Nephron (organoid): ENCODE measurements around the gene OR6T1.

Source experiments
- H3K27ac Mint-ChIP-seq, 3 experiments: 2 replicates each; pipeline ENCODE4 v1.8.0; 2020; ENCODE audit warnings: mixed read lengths in 3 of 3, mild to moderate bottlenecking in 2 of 3, moderate library complexity in 1 of 3
- H3K27me3 Mint-ChIP-seq: 2 replicates; pipeline ENCODE4 v1.8.0; 2021; ENCODE audit warnings: low read depth, mild to moderate bottlenecking, moderate library complexity, mixed read lengths
- H3K36me3 Mint-ChIP-seq: 2 replicates; pipeline ENCODE4 v1.8.0; 2020; ENCODE audit warnings: low read depth, mixed read lengths
- H3K4me1 Mint-ChIP-seq: 2 replicates; pipeline ENCODE4 v1.8.0; 2020; ENCODE audit warnings: mixed read lengths
- H3K4me3 Mint-ChIP-seq, 3 experiments: 2 replicates each; pipeline ENCODE4 v1.8.0; 2020; ENCODE audit warnings: mild to moderate bottlenecking in 3 of 3, mixed read lengths in 3 of 3, moderate library complexity in 2 of 3
- H3K9me3 Mint-ChIP-seq: 2 replicates; pipeline ENCODE4 v1.8.0; 2020; ENCODE audit warnings: mixed read lengths
- TF ChIP-seq, protein P1 (sequence below), 3 experiments: fragments of 200-600 bp; sonication (generic); IDR thresholded peaks; one replicate each; pipeline ENCODE4 v1.5.0; 2021; ENCODE audit warnings: antibody characterized with exemption in 3 of 3; ENCODE audit not compliant: unreplicated experiment in 3 of 3

Gene OR6T1

DNA sequence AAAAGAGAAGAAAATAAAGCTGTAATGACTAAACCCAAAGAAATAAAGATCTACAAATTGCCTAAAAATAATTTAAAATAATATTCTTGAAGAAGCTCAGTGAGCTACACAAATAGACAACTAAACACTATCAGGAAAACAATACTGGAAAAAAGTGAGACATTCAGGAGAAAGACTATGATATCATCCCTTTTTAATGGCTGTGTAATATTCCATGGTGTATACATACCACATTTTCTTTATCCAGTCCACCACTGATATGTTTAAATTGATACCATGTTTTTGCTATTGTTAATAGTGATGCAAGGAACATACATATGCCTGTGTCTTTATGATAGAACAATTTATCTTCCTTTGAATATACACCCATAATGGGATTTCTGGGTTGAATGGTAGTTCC, 13.1 kb upstream of the OR6T1 start:
- Mint-ChIP-seq H3K36me3 (no peaks in the 10 kb centered on the region), H3K27me3 (no peaks in the 10 kb centered on the region), H3K4me3 (no peak overlapping the region), H3K4me1 (no peaks in the 10 kb centered on the region), H3K9me3 (peaks cover 24% of the 10 kb centered on the region), H3K27ac (no peak overlapping the region)
- TF ChIP-seq, protein P1, sequence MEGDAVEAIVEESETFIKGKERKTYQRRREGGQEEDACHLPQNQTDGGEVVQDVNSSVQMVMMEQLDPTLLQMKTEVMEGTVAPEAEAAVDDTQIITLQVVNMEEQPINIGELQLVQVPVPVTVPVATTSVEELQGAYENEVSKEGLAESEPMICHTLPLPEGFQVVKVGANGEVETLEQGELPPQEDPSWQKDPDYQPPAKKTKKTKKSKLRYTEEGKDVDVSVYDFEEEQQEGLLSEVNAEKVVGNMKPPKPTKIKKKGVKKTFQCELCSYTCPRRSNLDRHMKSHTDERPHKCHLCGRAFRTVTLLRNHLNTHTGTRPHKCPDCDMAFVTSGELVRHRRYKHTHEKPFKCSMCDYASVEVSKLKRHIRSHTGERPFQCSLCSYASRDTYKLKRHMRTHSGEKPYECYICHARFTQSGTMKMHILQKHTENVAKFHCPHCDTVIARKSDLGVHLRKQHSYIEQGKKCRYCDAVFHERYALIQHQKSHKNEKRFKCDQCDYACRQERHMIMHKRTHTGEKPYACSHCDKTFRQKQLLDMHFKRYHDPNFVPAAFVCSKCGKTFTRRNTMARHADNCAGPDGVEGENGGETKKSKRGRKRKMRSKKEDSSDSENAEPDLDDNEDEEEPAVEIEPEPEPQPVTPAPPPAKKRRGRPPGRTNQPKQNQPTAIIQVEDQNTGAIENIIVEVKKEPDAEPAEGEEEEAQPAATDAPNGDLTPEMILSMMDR (IDR thresholded peaks at IDR 0.05; ENCODE audit: unreplicated experiment in 3 of 3) = no peak

DNA sequence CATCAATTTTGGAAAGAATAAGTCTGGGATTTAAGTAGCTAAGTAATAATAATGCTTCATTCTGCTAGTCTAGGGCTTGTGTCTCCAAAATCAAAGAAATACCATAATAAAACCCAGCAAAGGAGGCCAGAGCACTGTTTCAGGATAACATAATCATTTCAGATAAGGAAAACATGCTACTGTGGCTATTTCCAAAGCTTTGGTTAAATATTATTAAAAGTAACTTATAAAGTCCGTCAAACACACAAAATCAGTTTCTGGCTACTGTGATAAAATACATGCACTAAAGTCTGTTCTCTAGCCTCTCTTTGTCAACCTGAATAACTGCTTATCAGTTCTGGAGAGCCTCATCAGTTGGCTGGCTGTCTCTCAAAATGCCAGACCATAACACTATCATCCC, 1.5 kb upstream of the OR6T1 start:
- Mint-ChIP-seq H3K4me3 (no peak overlapping the region), H3K27ac (no peak overlapping the region), H3K27me3 (peaks cover 7% of the 10 kb centered on the region), H3K9me3 (no peaks in the 10 kb centered on the region), H3K36me3 (no peaks in the 10 kb centered on the region), H3K4me1 (no peaks in the 10 kb centered on the region)
- TF ChIP-seq, protein P1 (IDR thresholded peaks at IDR 0.05; ENCODE audit: unreplicated experiment in 3 of 3) = no peak

DNA sequence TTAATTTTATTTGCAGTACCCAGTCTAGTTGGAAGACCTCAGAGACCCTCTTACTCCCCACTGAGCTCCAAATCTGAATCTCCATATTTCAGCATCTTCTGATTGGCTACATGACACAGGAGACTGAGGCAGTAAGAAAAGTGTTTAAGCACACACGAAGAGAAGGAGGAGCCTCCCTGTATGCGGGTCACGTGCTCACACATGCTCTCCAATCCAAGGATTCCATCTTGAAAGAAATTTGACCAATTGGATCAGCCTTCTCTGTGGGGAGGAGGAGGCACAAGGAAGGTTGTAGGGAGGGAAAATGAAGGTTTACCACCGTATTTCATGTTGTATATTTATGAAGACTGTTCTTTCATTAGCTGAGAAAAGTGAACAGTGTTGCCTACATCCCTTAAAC, 1.2 kb downstream of the OR6T1 start:
- Mint-ChIP-seq H3K36me3 (no peaks in the 10 kb centered on the region), H3K9me3 (no peaks in the 10 kb centered on the region), H3K4me3 (no peak overlapping the region), H3K4me1 (no peaks in the 10 kb centered on the region), H3K27ac (no peak overlapping the region), H3K27me3 (peaks cover 7% of the 10 kb centered on the region)
- TF ChIP-seq, protein P1 (IDR thresholded peaks at IDR 0.05; ENCODE audit: unreplicated experiment in 3 of 3) = no peak

- no peaks in the 10 kb centered on the region for H3K27me3 Mint-ChIP-seq
- H3K36me3 Mint-ChIP-seq = no peaks in the 10 kb centered on the region
- H3K9me3 Mint-ChIP-seq = no peaks in the 10 kb centered on the region
- TF ChIP-seq, protein P1 (IDR thresholded peaks at IDR 0.05; ENCODE audit: unreplicated experiment in 3 of 3) = no peak
- no peak within 1 kb of the TSS for H3K4me3 Mint-ChIP-seq
- no peaks in the 10 kb centered on the region for H3K4me1 Mint-ChIP-seq
- H3K27ac Mint-ChIP-seq = no peak within 1 kb of the TSS
These were observed 4.3 kb downstream of the OR6T1 start, which contains the start of gene OR4D5 for GRCh38 chr11:123939317-123939716. Gene OR4D5 (plus strand): TSS chr11:123939617. CDS start chr11:123939617, 0 bp downstream.

DNA sequence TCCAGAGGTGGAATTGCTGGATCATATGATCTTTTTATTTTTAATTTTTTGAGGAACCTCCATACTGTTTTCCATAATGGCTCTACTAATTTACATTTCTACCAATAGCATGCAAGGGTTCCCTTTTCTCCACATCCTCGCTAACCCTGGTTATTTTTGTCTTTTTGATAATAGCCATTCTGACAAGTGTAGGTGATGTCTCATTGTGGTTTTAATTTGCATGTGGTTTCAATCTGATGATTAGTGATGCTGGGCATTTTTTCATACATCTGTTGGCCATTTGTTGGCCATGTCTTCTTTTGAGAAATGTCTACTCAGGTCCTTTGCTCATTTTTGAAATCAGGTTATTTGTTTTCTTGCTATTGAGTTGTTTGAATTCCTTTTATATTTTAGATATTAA, 19.6 kb downstream of the OR6T1 start:
- Mint-ChIP-seq H3K9me3 (no peaks in the 10 kb centered on the region), H3K4me3 (no peak overlapping the region), H3K27me3 (no peaks in the 10 kb centered on the region), H3K27ac (no peak overlapping the region), H3K4me1 (no peaks in the 10 kb centered on the region), H3K36me3 (no peaks in the 10 kb centered on the region)
- TF ChIP-seq, protein P1 (IDR thresholded peaks at IDR 0.05; ENCODE audit: unreplicated experiment in 3 of 3) = no peak

DNA sequence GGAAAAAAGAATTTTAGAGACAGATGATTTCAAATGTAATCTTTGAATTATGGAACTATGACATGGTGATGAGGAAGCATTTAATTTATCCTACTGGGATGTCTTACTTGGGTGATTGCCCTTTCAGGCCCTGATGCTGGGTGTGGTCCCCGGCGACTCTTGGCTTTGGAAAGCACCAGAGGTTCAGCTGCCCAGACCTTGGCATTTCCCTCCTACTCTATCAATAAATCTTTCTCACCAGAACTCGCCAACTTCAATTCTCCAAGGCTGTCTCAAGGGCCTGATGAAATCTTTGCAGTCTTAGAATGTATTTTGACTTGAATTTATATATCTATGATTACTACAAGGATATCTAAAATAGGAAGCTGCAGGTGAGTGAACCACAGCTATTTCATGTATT, 22.7 kb downstream of the OR6T1 start:
- Mint-ChIP-seq H3K9me3 (no peaks in the 10 kb centered on the region), H3K36me3 (no peaks in the 10 kb centered on the region), H3K4me3 (no peak overlapping the region), H3K4me1 (no peaks in the 10 kb centered on the region), H3K27me3 (no peaks in the 10 kb centered on the region), H3K27ac (no peak overlapping the region)
- TF ChIP-seq, protein P1 (IDR thresholded peaks at IDR 0.05; ENCODE audit: unreplicated experiment in 3 of 3) = no peak
